Activated T-cell treated with anti-CD3 and anti-CD28 coated beads for 1 hour (primary cell): ENCODE measurements around the gene DUSP3.
A peak's percentile ranks its signal among the peaks of the same experiment; 100 is the strongest.

Source experiments
- DNase-seq: peaks from one replicate; pipeline ENCODE4 v3.0.0-alpha.2; 2020; ENCODE audit warnings: low read depth

Gene DUSP3

GRCh38 chr17:43768943-43769342 is 9.8 kb downstream of the DUSP3 start:
- no peak for DNase-seq

GRCh38 chr17:43768382-43768781 is 10.4 kb downstream of the DUSP3 start:
- DNase-seq, result no peak

- no peak for DNase-seq
Measured at GRCh38 chr17:43767713-43768059, 11.1 kb downstream of the DUSP3 start.

DNA sequence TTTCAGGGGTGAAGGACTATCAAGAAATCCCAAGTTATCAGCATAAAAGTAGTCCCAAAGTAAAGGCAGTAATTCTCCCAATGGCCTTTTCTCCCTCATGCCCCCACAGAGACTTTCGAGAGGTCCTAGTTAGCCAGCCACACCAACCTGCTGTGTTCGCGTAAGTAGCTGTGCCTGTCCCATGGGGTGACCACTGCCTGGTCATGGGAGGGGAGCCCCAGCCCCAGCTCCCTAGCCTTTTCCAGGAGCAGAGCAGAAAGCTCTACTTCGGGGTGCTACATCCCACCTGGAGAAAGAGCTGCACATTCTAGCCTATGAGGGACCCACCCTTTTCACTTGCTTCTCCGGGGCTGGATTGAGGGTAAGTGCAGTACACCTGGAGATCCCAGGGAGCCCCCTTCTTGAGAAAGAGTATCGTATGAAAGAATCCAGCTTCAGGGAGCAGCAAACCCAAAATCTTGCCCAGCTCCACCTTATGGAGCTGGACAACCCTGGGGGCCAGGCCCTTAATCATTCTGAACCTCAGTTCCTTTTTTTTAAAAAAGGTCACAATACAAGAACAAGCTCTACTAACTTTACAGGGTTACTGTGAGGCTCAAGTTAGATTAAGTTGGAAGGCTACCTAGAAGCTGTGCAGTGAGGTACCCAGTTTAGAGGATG is 11.6 kb downstream of the DUSP3 start:
- DNase-seq, result no peak

DNA sequence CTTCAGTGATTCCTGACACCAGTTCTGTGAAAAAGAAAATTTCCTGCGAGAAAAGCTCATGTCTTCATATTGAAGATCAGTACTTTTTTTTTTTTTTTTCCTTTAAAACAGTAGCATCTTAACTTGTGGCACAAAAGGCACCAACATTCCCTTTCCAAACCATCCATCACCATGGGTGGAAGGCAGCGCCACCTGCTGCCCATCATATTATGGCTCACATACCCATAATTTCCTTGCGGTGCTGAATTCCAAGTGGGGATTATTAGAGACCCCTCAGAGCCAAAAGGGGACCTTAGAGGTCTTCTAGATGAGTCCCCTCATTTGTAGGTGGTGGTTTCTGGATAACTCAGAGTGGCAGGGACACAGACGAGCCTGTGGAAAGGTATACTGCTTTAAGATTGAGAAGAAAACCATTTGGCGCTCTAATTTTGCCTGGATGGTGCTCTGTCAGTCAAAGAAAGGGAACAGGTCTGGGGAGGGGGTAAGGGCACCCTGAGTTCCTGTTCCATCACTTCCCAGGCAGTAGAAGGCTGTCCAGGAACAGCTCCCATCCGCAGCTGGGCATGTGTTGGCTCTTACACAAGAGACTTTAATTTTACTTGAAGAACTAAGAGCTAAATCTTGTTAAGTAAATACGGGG is 12.2 kb downstream of the DUSP3 start:
- peak; percentile 44 for DNase-seq

- peak; percentile 84 for DNase-seq
Measured at GRCh38 chr17:43760254-43760852, 18.4 kb downstream of the DUSP3 start.

GRCh38 chr17:43759836-43760235 is 18.9 kb downstream of the DUSP3 start:
- DNase-seq, result no peak

DNA sequence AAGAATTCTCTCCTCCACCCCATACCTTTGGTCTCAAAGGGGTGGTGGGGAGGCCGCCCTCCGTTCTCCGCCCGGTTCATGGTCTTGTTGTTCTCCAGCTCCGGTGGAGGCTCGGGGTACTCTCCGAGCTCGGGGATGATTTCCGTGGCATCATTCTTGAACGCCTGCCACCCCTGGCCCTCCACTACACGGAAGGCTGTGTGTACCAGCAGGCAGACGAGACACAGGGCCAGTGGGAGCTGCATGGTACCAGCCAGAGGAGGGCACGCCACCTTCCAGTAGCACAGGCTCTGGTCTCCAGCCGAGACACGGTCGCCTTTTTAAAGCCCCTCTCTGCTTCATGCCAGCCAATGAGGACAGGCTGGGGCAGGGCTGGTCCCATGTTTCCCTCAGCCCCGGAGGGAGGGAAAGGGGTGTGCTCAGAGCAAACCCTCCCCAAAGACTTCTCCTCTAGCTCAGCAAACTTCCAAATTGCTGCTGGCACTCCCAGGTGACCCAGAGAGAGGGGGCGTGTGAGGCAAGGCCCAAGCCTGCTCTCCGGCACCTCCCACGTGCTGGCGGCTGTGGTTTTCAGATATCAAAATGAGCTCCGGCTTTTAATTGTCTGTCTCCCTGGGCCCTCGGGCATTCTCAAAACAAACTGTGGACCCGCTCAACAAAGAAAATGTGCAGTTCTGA is 20.1 kb downstream of the DUSP3 start, which contains the start of gene SOST:
Gene SOST (minus strand): TSS at position 295 of the 678 bp plus-strand sequence. CDS start 50 bp downstream, at position 245.
- no peak for DNase-seq

DNA sequence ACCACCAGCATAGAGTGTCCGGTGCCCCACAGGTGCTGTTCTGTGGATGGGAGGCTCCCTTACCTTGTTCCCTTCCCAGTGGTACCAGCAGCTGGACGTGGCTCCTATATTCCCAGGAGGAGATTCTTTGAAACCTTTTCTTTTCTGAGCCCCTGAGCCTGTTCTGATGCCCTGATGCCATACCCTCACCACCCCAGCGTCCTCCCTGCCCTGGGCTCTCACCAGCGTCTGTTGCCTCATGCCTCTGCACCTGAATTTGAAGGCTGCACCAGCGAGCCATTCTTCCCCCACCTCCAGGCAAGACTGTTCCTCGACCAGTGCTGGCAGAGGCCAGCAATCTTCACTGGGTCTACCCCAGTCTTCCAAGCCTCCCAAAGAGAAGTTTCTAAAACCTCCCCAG is 20.7 kb downstream of the DUSP3 start:
- DNase-seq, result no peak

DNA sequence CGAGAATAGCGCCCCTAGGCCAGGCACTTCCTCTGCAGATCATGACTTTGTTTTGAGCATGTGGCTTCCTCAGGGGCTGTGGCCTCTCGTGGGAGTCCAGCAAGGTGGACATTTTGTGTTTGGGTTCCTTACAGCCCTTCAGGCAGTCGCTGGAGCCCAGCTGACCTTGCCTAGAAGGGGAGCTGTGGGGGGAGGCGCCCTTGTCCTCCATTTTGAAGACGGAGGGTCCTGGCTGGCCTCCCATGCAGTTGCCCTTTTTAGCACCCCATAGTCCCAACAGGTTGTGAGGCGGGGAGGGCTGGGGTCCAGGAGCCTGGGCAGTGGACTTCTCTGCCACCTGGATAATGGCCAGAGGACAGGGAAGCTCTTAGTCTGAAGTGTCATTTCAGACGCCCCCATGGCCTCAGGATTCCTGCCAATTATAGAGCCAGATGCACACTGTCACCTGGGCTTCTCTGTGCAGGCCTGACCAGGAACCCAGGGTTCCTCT is 21.6 kb downstream of the DUSP3 start:
- no peak for DNase-seq

DNA sequence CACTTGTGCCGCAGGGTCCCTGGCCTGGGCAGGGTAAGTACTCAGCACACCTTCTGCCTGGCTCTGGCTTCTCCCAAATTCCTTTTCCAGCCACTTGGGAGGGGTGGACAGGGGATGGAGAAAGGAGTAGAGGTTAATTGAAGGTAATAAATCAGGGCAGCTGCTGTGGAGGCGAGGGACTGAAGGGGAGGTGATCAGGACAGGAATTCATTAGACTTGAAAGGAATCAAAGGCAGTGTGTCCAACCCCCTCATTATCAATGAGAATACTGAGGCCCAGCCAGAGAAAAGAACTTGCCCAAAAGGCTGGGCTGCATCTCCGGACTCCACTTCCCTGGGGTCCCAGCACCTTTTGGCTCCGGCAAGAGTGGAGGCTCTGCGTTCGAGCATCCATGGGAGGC is 22.6 kb downstream of the DUSP3 start:
- DNase-seq, result no peak

DNA sequence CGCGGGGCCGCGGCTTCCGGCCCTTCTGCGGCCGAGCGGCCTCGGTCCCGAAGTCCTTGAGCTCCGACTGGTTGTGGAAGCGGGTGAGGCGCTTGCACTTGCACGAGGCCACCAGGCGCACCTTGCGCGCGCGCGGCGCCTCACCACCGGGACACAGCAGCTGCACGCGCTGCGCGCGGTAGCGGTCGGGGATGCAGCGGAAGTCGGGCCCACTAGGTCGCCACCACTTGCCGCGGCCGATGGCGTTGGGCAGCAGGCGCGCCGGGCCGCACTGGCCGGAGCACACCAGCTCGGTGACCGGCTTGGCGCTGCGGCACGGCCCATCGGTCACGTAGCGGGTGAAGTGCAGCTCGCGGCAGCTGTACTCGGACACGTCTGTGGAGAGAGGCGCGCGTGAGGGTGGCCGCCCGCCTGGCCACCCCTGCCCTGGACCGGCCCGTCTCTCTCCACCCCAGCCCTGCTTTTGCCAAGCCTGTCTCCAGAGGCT is 23.3 kb downstream of the DUSP3 start:
- DNase-seq, result no peak

GRCh38 chr17:43754947-43755346 is 23.8 kb downstream of the DUSP3 start:
- DNase-seq, result no peak

- DNase-seq, result no peak
Measured at GRCh38 chr17:43753493-43754129, 25.2 kb downstream of the DUSP3 start.

- no peak for DNase-seq
Measured at GRCh38 chr17:43750153-43750552, 28.6 kb downstream of the DUSP3 start.

DNA sequence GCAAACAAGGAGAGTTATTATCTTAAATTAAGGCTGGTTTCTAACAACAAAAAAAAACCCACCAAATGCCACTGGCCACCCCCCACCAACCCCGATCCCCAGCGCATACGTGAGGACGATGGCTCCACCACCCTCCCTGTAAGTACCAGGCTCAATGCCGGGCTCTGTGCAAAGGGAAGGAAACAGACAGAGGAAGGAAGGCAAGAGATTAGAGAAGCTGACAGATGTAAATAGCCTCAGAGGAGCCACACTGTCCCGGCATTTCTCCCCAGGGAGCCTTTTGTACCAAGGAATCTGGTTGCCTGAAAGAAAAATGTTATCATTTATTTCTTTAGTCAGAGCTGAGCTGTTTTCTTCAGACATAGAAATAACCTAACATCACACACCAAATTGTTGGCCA is 33.2 kb downstream of the DUSP3 start:
- DNase-seq, result no peak

- no peak for DNase-seq
Measured at GRCh38 chr17:43741636-43742035, 37.1 kb downstream of the DUSP3 start.

- no peak for DNase-seq
Measured at GRCh38 chr17:43740541-43740940, 38.2 kb downstream of the DUSP3 start.

GRCh38 chr17:43737722-43738121 is 41.1 kb downstream of the DUSP3 start:
- no peak for DNase-seq

DNA sequence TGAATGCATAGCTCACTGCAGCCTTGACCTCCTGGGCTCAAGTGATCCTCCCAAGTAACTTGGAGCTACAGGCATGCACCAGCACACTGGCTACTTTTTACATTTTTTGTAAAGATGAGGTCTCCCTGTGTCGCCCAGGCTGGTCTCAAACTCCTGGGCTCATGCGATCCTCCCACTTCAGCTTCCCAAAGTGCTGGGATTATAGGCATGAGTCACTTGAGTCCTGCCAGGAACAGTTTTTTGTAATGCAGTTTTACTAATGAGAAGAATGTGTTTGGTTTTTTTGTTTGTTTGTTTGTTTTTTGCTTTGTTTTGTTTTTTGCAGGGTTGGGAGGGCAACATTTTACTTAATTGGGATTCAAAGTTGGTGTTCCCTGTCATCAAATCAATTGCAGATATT is 42.4 kb downstream of the DUSP3 start:
- DNase-seq, result no peak

DNA sequence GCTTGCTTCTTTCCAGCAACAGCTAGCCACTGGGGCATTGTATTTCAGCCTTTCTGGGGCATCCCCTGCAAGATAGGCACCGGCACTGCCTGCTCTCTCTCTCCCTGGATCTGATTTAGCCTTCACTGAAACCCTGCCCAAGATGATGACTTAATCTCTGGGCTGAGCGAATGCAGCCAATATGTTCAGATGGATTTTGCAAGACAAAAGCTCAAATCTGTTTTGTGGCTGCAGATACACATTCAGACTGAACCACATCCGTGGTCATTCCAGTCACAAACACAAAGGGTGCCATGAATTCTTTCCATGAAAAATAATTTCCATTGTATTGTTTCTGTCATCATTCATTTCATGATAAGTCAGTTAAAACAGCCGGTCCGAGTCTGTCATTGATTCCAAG is 44.4 kb downstream of the DUSP3 start:
- no peak for DNase-seq

- no peak for DNase-seq
Measured at GRCh38 chr17:43733956-43734355, 44.8 kb downstream of the DUSP3 start.
